EL (cell line): Measurements from ENCODE around the gene GCA.

Experiments
- DNase-seq: peaks from one replicate; pipeline ENCODE4 v3.0.0-alpha.2; 2016

GCA gene, protein sequence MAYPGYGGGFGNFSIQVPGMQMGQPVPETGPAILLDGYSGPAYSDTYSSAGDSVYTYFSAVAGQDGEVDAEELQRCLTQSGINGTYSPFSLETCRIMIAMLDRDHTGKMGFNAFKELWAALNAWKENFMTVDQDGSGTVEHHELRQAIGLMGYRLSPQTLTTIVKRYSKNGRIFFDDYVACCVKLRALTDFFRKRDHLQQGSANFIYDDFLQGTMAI

DNA sequence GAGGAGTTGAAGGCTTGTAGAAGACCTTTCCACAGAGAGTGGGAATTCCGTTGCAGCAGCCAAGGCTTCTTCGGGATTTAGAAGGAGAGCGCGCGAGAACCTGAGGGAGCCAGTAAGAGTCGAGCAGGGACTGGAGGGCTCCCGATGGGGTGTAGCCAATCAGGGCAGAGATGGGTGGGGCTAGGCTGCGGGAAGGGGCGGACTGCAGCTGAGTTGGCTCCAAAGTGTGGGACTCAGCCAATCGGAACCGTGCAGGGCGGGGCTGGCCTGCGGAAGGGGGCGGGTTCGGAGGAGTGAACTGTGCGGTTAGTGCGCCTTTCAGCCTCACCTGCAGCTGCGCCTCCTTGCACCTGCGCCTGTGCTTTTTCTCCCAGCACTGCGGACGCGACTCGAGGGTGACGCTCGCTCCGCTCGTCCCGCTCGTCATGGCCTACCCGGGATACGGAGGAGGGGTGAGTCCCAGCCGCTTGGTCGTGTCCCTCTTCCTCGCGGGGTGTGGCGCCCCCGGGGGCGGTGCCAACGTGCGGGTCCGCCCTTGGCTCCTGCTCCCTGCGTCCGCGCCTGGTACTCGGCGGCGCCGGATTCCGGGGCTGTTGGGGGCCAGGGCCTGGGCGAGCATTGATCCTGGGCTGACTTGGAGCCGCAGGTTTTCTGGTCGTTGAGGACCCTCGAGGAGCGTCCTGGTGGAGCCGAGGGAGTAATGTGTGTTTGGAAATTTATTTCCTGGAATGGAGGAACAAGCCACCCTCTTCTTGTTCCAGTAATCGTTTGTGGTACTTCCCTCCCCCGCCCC lies at the start of gene GCA:
Gene GCA (plus strand): TSS at position 309 of the 793 bp plus-strand sequence. CDS start 117 bp downstream, at position 426.
- peak; percentile 93 for DNase-seq

DNA sequence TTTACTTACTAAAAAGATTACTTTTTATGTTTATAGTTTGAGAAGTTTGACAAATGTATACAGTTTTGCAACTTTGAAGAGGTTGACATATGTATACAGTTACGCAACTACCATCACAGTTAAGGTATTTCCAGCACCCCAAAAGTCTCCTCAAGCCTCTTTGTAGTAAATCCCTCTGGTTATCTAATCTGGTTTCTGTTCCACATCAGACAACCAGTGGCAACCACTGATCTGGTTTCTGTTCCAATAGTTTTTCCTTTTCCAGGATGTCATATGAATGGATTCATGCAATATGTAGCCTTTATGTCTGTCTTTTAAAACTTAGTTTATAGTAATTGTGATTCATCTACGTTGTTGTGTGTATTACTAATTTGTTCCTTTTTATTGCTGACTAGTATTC lies 48.9 kb upstream of the GCA start:
- DNase-seq: no peak

DNA sequence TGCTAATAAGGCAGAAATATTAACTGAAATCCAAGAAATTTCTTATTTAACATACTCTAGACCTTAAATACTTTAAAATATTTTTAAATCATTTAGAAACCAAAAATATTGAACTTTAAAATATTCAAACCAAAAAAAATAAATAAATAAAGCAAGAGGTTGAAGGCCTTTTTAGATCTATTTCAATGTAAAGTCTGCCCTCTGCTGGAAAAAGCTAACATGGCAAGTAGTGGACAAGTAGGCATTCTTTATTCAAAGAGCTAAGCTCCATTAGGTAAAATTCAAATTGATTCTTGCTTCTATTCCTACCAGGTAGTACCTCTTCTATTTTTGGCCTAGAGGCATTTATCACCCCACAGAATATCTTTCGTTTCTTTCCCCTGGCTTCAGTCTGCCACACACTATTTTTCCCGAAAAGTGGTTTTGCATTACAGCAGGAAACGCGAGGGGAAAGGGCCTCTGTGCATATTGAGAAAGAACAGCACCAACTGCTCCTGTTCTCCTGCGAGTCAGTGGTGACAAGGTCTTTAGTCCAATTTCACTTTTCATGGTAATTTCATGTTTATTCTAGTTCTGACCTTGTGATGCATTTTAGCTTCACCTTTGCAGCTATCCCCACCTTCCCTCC lies 45.9 kb upstream of the GCA start:
- peak; percentile 75 for DNase-seq

DNA sequence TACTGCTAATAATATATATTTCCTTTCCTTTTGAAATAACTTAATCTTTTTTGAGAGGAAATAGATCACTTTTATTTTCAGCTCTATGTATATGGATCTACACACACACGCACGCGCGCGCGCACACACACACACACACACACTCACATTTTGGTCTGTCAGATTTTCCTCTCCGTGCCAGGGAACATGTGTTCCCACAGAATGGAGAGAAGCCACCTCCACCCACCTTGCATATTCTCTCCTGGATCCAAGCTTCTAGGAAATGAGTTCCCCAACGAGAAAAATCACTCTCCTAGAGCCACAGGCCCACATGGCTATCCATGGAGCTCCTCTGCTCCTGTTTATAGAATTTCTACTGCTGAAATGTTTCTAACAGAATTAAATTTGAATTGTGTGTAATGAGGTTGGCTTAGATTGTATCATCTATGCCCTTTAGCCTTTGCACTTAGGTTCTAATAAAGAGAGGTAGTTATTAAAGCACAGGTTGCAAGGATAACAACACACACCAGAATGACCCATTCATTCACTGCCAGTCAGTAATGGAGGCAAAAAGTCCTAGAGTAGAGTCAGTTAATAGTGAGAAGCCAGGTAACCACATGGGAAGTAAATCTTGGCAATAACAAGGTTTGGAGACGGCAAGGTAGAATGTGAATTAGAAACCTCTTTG lies 45.1 kb upstream of the GCA start:
- no peak for DNase-seq

DNA sequence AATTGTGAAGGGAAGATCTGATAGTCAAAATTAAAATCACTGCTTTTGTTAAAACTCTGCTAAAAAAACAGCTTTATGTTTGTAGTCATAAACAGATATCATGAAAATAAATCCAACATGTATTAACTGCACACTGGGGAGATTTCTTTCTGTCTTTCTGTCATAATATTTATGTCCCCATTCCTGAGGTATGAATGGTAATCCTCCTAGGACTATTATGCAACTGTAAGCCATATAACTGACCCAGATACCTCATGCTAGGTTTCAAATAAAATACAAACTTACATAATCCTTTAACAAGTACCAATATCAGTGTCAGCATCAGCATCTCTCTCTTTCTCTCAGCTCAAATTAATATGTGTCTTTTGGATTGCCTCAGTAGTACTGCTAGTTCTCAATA lies 43.7 kb upstream of the GCA start:
- no peak for DNase-seq

DNA sequence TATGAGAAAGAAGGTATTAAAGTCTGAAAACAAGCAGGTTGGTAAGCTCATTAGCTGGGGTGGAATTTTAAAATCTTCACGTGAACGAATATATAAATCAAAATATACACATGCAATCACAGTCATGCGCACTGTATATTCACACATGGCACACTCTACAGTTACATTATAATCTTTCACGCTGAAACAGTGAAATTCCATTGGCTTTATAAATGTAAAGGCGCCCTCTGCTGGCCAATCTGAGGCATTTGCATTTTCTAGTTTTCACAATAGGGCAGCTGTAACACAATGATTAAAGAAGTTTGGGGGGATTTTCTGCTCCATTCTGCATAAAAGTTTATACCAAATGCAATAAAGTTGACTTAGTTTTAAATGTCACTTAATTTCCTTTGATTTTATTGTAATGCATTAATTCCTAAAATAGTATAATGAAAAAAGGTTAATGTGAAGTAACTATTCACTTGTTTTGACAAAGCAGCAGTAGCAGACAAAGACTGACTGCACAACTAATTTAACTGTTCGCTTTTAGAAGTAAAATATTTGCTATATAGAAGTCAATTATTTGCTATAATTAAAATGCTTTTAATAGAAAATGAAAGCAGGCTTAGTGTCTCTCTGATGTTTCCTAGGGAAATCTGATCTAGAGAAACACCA lies 42.7 kb upstream of the GCA start:
- peak; percentile 62 for DNase-seq

DNA sequence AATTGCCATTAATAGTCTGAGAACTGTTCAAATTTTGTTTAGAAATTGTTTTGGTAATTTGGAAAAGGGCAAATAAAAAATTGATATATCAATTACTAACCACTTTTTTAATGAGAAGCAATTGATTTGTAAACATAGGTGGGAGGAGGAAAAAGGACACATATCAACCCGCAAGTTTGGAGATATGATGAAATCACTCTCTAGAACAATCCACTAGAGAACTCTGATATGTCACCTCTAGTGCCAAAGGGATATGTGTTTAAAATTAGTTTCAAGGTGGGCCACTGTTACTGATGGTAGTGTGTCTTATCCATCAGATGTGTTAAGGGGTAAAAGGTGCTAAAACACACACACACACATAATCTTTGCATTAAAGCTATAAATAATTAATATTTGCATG lies 42.1 kb upstream of the GCA start:
- no peak for DNase-seq

DNA sequence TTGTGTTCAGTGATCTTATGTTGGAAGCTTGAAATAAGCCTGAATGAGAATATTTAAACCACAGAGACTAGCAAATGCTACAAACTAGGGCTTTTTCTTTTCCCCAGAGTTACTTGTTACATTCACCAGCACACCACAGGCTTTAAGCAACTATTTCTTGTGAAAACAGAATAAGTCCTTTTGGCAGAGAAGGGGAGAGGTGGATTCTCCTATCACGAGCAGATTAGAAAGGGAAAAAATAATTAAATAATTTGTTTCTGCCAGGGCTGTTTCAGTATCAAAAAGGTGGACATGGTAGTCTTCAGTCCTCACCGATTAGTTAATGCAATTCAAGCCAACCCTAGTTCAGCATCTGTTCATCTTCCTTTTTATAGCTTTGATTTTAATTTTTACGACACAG lies 38.0 kb upstream of the GCA start:
- no peak for DNase-seq

DNA sequence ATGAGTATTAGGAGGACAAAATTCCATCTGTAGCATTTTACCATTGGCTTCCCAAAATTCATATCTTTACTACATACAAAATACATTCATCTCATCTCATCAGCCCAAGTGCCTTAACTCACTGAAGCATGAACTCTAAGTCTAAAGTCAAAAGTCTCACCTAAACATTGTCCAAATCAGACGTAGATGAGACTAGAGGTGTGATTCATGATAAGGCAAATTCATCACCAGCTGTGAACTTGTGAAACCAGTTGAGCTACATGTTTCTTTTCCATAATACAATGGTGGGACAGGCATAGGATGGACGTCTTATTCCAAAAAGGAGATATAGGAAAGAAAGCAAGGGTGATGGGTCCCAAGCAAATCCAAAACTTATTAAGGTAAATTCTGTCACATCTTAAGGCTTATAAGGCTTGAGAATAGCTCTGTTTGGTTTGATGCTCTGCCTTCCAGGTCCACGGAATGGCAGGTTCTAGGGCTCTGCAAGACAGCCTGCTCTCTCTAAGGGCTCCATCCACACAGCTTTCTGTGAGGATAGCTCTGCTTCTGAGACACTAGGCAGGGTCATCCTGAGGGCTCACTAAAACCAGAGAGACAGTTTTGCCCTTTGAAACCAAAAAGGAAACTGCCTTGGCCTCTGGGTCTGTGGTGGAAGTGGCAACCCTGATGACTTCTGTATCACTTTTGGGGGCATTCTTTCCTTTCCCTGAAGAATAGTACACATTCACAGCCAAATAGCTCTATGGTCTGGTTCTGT lies 35.0 kb upstream of the GCA start:
- no peak for DNase-seq

DNA sequence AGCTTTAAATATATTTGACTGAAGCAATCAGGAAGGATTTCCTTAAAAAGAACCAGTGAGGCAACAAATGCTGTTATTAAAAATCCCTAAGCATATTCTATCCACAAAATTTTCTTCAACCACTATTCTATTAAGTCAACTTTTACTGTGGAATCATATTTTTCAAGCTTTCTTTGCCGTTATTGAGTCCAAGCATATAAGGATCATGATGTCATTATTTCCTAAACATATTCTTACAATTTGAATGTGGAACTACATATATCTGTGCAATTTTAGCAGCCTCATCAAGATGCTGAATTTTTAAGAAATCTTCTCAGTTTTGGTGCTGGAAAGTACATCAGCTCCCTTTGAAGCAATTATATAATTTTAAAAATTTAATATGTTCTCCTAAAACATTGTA lies 31.1 kb upstream of the GCA start:
- no peak for DNase-seq

DNA sequence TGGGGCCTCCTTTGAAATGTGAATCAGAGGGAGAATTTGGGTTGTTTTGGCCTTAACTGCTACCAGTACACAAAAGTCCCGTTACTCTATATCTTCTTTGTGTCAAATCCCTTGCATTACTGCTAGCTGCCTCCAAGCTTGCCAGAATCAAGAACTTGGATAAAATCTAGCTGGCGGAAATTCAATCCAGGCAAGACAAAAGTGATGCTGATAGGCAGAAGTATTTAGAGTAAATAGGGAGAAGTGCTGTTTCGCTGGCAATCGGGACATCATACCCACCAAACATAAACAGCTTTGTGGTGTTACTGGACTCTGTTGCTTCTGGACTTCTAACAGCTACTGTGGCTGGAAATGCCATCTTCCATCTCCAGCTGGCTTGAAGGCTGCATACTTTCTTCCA lies 28.0 kb upstream of the GCA start:
- peak; percentile 13 for DNase-seq

DNA sequence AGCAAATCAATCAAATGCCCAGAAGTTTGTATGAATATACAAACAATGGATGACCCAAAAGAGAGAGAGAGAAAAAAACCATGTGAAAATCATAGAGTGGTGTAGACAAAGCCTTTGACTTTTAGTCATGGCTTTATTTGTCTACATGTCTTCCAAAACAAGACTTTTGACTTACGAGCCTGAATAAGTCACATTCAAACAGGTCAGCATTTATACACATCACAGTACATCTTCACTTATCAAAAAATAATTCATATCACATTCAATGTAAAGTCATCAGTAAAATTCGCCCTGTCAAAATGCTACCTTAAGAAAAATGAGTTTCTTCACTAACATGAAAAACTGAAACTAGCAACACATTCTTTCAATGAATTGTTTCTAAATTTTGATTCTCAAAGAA lies 27.3 kb upstream of the GCA start:
- no peak for DNase-seq

DNA sequence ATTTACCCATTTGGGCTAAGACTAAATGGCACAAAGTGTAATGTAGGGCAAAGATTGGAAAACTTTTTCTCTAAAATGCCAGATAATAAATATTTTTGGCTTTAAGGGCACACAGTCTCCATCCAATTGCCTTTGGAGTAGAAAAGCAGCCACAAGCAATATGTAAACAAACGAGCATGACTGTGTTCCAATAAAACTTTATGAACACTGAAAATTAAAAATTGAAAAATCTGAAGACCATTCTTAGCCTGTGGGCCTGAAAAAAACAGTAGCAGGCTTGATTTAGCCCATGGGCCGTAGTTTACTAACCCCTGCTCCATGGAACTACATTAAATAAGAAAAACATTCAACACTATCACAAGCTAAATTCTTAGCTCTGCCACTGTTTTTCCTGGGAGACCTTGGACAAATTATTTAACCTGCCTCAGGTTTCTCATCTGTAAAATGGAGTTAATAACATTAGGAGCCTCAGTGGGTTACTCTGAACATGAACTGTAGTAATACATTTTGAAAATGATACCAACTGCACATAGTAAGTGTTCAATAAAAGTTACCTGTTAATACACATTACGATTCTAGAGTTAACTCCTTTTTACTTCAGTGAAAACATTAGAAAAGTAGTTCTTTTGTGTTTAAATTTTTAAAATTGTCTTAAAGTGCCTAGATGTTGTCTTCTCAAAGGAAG lies 26.7 kb upstream of the GCA start:
- peak; percentile 16 for DNase-seq

DNA sequence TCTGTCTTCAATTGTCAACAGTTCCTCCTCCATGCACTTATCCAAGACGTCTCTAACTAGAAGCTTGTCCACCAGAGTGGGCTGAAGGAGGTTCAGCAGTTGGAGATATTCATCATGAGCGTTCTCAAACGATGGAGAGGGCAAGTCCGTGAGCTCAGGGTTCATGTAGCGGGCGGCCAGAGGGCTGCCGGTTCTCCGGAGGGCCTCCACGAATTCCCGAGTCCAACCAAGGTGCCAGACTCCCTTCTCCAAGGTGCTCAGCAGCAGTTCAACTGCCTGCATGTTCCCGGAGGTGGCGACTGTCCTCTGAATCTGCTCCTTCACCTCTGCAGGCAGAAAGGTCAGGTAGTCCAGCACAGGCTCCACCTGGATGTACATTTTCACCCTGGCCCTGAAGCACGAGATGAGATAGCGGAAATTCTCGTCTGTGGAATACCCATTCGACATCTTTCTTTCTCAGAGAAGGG lies 26.0 kb upstream of the GCA start:
- DNase-seq: peak; percentile 41

DNA sequence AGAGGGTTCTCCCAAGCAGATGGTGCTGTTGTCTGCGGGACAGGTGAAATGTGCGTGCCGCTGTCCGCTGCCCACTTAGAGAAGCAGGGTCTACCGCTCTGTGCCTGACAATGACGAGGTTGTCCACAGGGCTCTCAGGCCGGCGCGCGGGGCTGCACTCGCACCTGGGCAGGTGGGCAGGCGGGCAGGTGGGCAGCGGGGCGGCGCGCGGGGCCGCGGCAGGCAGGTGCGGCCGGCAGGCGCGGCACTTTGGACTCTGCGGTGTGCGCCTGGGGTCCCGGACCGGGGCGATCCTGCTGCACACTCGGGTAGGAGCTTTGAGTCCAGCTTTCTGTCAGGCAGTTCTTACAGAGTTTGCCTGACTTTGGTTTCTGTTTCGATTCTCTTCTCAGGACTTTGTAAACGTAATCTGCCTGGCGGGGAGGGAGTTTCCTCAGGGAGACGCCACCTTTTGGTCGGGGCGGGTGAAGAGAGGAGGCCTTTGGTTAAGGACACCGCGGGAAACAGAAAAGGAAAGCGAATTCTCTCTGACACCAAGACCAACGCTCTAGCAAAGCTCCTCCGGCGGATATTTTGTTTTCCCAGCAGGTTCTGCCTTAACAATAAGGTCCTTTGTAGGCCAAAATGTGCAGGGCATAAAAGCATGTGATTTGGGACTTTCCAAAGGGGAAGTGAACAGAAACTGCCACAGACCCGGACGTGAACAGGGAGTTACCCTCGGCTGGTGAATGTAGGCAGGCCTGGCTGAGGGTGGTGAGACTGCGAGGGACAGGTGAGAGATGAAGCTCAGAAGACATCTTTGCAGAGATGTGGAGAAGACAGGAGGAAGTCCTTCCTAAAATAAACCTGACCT lies 25.4 kb upstream of the GCA start, which contains the start of gene IFIH1:
Gene IFIH1 (minus strand): TSS at position 357 of the 853 bp plus-strand sequence. CDS start 377 bp downstream, outside the sequence.
- DNase-seq: peak; percentile 94

DNA sequence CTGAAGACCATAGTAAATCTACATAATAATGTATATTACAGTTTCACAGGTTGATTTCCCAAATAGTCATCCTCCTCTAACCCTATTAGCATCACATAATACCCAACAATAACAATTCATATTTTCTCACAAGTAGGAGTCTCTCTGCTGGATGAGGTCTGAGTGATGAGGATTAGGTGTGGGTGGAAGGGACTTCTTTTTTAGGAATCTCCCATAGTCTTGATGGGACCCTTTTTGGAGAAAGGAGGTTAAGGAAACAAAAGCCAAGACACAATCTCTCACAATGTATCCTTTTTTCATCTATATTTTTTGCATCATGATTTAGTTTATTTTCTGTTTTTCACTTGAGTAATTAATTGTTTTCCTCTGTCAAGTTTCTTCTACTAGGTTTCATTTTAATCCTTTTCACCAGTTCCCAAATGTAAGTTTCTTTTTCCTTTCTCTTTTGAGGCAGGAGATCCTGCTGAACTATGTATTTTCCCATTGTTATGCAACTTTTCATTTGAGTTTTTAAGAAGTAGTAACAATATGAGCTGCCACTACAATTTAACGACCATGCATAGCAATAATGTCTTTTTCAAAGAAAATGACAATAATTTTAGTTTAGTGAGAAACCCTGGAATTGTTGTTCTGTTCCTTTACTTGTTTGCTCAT lies 22.9 kb upstream of the GCA start:
- no peak for DNase-seq

DNA sequence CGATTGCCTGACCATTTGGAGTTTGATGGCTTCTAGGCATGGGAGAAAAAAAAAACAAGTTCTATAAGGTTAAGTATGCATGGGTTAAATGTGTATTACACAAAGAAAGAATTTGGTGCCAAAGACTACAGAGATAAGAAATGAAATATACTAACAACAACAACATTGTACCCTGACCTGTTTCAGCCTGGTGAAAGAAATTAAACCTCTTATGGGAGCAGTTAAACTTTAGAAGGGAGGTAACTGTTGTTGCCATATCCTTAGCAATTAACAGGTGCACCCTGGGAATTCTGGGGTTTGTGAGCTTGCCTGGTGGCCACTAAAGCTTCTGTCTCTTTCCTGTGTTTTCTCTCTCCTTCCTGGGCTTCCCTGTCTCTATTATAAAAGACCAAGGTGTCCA lies 19.0 kb upstream of the GCA start:
- no peak for DNase-seq

DNA sequence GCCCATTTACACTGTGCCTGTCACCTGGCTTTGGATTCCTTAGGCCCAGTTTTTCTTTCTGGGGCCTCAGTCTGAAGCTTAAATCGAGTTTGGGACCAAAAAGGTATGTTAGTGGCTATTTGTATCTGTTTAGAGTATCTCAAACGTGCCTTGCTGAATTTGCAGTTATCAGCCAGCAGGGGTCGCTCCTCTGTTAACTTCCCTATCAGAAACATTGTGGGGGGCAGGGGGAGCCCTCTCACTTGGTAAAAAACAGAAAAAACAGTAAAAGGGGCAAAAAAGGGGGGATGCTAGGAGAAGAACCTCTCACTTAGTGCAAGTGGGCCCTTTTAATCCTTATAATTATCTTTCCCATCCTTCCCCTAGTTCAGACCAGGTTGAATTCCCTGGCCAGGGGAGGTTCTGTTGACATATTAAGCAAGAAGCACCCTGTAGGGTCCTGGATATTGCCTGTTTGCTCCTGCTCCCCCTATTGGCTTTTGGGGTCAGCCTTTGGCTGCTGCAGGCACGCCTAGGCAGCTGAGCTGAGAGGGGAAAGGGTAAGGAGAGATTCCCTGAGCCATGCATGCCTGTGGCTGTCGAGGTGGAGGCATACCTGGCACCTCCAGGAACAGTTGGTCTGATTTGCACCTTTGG lies 16.7 kb upstream of the GCA start:
- DNase-seq: peak; percentile 3

DNA sequence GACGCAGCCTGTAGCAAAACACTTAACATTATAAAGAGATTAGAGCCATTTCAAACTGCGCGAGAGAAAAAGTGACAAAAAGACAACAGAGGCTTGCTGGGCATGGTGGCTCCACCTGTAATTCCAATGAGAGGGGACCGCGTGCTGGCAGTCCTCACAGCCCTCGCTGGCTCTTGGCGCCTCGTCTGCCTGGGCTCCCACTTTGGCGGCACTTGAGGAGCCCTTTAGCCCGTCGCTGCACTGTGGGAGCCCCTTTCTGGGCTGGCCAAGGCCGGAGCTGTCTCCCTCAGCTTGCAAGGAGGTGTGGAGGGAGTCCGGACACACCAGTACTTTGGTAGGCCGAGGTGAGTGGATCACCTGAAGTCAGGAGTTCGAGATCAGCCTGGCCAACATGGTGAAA lies 16.1 kb upstream of the GCA start:
- DNase-seq: no peak
